ENCODE measurements around the gene HOXA13.

Gene HOXA13

DNA sequence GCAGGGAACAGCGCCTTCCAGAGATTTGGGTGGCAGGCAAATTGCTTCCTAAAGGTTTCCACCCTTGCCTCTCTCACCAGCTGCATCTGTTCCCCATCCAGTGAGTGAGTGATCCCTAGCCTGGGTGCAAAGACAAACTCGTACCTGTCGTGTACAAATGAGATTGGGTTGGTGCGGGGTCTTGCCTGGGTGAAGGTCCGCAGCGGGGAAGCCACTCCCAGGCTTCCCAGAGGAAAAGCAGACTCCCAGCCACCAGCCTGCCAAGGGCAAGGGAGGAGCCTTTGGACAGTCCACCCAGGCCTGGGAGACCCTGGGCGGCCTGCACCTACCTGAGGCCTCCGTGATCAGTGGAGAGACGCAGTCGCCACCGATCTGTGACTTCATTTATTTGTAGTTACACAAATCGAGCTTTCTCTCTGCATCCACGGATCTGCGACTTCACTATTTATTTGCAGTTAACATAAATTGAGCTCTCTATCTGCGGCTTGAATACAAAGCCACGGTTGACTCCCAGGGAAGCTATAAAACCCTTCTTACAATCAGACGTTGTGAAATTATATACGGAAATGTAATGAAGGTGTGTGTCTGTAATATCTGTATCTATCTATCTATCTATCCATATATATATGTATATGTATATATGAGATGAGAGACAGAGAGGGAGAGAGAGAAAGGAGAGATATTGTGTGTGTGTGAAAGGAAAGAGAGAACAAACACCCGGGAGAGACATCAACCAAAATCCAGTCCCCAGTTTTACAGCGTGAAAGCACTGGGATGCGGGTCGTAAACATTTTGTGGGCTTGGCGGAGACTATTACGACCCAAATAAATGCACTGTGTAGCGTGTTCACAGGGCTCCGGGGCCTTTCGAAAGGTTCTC, 40.4 kb downstream of the HOXA13 start:
- DNase-seq (ENCODE audit: low spot score), result no peak

DNA sequence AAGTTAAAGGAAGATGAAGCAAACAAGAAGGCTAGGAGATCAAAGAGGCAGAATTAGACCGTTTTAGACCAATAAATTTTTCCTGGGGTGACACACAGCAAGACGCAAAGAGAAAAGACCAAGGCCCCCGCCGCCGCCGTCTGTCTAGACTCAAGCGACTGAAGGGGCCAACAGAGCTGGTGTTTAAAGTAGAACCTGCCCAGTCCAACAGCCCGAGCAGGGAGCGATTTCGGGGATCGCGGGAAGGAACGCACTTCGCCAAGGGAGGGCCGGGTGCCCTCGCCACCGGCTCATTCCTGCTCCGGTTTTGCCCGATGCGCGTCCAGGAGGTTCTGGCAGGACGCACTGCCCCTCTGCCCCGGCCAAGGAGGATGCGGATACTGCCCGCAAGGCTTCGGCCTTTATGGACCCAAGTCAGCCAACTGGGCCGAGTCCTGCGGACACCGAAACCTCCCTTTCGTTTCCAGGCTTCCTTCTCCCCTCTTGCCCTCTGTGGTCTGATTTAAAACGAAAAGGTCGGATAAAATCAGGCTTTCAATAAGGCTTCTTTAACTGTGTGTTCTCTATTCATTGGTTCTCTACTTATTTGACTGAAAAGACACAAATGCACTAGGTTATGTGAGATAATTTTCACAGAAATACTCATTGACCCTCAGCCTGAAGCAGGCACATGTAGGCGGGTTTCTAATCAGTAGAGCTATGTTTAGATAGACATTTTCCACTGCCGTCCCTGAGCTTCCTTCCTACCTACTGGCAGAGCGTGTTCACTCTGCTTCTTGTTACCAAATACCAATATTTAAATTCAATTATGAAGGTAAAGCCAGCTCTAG, 41.2 kb downstream of the HOXA13 start:
- DNase-seq (ENCODE audit: low spot score), result no peak

DNA sequence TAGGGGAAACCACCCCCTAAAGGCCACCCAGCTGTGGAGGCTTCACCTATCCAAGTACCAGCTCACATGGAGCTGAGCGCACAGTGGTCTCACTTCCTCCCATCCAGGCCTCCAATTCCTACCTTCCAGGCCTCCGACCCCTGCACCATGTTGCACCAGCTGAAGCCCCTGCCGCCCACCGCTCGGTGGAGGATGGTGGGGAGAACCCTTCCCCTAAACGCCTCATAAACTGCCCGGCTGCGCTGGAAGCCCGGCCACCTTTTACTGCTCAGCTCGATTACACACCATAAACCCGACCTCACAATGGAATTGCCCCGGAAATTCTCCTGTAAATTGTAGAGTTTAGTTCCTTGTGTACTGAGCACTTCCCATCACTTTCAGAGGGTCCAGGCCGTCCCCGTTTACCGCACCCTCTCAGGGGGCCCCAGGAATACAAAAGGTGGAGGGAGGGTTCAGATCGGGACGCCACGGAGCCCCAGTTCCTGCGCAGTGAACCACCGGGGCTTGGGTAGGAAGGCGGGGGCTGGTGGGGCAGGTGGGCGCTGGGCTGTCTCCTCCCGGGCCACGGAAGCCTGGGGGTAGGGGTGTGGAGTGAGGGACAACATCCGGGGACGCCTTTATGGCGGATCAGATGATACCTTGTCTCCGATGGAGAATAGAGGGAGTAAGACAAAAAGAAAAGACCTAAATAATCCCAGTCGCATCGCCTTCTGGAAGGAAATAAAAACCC, 42.0 kb downstream of the HOXA13 start:
- DNase-seq (ENCODE audit: low spot score), result no peak

DNA sequence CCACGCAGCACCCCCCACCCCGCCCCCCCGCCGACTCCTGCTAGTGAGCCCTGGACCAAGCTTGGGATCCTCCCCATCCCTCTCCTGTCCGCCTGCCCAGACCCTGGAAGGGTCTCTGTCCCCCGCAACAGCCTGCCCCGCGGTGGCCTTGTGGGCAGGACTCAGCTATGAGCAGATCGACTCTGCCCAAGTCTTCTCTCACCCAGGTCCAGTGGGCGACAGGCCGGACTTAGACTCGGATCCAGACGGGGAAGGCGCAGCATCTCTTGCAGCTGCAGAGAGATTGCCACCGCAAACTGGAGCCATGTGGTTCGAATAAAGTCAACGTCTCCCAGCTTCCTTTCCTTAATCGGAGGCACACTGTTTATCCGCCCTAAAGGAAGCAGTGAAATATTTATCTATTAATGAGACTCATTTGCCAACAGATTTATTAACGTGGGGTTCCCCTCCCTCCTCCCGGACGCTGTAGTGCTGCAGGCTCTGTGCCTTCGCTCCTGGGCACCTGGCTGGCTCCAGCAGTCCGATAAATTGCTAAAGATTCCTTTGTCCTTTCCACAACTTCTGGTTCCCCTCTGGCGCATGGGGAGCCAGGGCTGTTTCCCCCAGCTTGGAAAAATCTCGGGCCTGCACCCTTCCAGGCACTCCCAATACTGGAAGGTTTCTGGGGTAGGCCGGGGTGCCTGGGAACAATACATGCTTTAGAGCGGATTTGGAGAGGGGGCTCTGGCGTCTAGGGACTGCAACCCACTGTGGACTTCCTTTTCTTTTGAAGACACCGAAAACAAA, 42.8 kb downstream of the HOXA13 start:
- DNase-seq (ENCODE audit: low spot score), result no peak

DNA sequence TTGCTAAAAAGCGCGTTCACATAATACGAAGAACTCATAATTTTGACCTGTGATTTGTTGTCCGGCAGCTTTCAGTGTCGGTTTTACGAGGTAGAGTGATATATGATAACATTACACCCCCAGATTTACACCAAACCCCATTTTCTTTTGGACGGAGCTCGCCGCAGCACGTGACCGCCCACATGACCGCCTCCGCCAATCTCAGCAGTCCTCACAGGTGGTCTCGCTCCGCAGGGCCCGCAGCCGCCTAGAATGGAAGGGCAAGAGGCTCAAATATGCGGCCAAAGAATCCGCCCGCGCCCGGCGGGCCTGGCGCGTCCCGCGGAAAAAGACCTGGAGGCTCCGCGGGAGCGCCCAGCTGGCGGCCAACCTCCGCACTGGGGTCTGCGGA, 43.4 kb downstream of the HOXA13 start, which contains the start of gene HOXA7:
HOXA7 (minus strand) TSS at position 168 of the 391 bp plus-strand sequence; CDS start at position 38, 130 bp downstream.
- DNase-seq (ENCODE audit: low spot score), result peak; percentile 90

DNA sequence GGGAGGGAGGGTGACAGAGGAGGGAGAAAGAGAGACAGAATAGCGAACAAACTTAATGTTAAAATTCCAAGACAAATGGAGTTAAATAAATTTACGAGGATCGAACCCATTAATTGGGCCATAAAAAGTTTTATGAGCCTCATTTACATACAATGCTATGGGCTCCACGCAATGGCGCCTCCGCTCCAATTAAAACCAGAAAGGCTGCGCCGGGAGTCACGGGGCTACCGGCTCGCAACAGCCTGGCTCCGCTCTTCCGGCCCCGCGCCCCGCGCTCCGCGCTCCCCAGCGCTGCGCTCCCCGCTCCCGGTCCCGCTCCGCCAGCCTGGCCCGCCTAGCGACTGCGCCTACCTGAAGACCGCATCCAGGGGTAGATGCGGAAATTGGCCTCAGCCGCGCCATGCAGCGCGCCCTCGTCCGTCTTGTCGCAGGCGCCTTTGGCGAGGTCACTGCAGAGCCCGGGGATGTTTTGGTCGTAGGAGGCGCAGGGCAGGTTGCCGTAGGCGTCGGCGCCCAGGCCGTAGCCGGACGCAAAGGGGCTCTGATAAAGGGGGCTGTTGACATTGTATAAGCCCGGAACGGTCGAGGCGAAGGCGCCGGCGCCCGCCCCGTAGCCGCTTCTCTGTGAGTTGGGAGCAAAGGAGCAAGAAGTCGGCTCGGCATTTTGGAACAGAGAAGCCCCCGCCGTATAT, 43.9 kb downstream of the HOXA13 start:
- DNase-seq (ENCODE audit: low spot score), result peak; percentile 63

DNA sequence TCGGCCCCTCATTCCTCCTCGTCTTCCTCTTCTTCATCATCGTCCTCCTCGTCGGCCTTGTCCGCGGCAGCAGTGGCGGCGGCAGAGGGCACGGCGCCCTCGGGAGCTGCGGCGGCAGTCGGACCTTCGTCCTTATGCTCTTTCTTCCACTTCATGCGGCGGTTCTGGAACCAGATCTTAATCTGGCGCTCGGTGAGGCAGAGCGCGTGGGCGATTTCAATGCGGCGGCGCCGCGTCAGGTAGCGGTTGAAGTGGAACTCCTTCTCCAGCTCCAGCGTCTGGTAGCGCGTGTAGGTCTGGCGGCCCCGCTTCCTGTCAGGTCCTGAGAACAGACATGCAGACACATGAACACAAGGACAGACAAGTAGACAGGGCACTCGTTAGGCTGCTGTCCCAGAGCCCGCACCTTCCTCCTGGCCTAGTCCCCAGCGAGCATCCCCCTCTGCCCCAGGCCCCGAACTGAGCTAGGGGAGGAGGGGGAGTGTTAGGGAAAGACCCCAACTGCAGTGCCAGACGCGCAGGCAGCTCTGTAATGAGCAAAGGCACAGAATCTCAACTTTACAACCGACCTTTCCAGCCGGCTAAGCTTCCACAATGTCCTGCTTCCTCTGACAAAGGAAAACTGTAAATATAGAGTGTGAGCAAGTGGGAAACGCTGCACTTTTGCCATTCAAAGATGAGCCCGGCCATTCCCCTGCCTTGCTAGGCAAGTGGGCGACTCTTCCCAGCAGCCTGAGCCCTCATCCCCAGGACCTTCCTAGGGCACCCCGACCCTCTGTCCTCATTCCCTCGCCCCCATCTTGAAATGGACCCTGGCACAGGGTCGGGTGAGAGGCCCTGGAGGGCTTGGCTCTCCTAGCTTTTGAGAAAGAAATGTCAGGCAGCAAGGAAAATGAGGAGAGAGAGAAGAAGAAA, 44.7 kb downstream of the HOXA13 start:
- no peak for DNase-seq (ENCODE audit: low spot score)

DNA sequence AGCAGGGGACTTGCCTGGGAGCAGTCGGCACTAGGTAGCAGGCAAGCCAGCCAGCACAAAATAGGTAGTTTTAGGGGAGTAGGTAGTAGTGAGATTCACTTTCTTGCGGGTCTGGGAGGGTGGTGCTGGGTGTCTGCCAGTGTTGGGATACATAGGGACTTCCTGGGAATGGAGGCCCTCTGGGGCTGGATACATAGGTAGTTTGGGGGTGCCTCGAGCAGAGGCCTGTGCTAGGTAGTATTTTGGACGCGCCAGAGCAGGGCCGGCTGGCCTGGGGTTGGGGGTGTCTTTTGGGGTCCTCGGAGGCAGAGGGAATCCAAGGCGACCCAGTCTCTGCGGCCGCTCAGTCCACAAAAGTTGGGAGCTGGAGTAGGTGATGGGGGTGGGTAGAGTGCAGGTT, 45.5 kb downstream of the HOXA13 start:
- no peak for DNase-seq (ENCODE audit: low spot score)

DNA sequence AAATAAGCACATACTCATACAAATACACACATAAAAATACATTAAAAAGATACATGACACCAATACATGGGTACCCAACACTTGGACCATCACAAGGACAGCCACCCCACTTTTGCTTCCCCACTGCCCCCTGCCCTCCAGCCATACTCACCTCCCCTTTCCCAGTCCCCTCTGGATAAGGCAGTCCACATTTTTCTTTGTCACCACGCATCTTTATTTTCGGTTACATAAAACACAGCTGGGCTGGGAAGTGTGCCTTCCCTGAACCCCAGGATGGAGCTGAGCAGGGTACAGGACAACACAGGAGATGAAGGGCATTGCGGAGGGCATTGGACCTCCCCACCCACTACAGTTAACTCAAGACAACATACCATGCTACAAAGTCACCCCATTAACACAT, 46.4 kb downstream of the HOXA13 start:
- DNase-seq (ENCODE audit: low spot score), result no peak

DNA sequence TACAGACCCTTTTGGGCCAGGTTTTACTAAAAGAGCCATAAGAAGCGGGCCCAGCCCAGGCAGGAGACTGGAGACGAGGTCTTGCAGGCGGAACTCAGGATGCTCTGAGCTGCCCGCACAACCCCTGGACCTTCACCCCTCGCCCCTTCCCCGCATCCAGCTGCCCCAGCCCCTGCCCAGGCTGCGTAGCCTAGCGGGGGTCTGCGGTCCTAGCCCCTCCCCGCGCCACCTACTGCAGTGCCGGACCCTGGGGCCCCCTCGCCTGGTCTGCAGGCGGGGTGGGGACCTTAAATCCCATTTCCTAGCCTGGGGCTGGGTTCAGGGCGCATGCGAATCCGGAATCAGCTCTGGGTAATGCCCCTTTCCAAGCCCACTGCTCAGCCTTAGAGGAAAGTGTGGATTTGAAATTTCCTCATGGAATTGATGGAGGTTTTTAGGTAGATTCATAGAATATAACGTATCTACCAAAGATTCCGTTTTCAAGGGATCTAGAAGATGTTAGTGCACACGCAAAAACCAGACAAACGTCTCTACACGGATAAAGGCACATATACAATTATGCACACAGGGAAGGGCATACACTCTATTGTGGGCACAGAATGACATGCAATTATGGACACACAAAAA, 47.0 kb downstream of the HOXA13 start:
- no peak for DNase-seq (ENCODE audit: low spot score)

DNA sequence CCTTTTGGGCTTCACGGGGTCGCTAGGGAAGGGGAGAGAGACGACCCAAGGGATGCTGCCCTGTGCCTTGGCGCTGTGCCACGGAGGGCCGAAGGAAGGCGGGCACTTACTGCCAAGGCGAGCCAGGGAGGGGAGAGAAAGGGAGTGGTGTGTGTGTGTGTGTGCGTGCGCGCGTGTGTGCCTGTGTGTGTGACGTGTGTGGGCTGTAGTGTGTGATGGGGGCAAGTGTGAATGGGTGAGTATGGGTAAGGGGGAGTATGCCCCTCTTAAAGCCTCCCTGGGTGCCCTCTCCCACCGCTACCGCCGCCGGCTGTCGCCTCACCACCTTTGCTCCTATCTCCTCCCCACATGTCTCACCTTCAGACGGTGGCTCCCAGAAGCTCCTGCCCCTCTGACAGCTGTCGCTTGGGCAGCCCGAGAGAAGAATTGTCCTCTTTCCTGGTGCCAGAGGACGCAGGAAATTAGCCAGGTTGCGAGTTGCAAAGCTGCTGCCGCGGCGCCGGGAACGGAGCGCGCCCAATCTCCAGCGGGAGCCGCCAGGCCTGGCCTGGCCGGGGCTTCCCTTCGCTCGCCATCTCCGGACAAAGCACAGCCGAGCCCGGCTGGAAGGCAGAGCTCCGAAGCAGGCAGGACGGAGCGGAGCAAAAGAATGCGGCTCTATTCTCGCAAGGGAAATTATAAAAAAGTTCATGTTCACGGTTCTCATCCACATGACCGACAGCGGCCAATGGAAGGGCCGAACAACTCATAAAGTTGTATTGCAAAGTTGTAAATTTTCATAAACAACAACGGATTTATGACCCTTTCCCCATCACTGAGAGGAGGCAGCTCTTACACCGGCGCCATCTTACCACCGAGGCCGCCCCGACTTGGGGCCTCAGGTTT, 47.7 kb downstream of the HOXA13 start, which contains the start of gene HOXA3:
HOXA3 (minus strand) TSS at position 653 of the 885 bp plus-strand sequence. CDS start 41,943 bp downstream, outside the sequence.
- peak; percentile 69 for DNase-seq (ENCODE audit: low spot score)

DNA sequence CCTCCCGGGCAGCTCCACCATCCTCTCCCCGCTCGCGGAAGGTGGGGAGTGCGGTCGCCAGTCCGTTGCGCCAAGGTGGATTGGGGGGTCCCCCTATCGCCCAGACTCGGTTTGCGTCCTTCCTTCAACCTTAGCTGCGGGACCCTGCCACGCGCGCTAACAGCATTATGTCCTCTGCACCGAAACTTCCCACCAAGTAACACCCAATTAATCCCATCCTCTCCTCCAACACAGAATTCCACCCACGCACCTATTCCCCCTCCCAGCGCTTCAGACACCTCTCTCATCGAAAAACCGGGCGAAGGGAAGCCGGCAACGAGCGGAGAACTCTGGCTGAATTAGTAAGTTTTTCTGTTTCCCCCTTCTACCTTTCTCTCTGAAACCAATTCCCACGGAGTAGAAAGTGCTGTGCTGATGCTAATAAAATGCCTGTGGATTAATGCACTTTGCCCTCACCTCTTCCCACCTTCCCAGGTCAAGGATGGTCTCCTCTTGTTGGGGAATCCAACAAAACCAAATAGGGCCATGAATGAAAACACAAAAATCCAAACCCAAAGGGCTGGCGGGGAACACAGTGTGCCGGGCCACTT, 48.5 kb downstream of the HOXA13 start:
- DNase-seq (ENCODE audit: low spot score), result no peak

DNA sequence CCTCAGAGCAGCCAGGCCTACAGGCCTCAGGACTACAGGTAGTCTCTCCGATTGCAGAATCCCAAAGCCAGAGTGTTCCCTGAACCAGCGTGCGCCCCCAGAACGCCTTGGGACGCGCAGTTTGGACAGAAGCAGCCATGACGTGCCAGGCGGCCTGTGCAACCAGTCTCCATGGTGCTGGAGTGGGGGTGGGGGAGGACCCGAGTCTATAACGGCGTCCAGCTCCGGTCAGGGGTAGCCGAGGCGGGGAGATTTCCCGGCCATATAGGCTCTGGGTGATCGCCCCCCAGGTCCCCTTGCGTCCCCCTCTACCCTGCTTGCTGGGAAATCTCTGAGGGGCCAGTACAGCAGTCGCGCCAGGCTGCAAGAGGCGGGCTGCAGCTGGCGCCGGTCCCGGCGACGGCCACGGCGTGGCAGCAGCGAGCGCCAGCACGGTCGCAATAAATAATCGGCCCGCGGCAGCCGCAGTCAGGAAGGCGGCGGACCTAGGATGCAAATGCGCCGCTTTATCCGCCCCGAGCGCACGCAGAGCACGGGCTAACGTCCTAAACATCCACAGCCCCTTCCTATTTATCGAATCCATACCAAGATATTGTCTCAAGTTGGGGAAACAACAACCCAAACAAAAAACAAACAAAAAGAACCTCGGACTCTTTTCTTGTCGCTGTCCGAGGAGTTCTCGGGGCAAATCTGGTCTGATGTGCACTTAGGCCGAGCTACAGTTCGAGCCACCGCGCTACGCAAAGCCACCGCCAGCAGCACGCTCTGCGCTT, 49.1 kb downstream of the HOXA13 start:
- peak; percentile 92 for DNase-seq (ENCODE audit: low spot score)

DNA sequence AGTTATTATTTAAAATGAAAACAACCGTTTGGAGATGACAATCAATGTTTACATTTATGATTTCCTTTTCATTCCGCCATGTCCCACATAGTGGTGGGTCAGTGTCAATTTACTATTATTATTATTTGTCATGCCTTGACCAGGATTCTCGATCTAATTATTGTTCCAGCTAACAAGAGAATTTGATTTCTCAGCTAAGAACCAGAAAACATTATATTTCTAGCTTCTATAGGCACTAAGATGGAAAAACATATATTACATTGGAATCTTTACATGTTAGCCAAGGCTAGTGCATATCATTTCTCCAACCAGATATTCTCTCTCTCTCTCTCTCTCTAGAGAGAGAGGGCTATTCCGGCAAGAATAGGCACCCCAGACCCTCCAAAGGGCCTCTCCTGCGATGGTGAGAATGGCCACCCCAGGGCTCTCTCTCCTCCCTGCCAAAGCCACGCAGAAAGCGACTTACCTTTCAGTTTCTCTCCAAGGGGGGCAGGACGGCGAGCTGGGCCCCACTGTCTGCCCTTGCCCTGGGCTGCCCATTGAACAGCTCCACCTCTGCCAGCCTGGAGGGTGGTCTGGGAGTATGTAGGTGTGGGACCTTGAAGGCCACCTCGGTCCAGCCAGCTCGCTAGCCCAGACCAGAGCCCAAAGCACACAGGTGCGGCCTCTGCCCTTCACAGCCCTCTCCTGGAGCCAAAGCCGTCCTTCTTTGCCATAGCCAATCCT, 49.9 kb downstream of the HOXA13 start:
- DNase-seq (ENCODE audit: low spot score), result no peak

DNA sequence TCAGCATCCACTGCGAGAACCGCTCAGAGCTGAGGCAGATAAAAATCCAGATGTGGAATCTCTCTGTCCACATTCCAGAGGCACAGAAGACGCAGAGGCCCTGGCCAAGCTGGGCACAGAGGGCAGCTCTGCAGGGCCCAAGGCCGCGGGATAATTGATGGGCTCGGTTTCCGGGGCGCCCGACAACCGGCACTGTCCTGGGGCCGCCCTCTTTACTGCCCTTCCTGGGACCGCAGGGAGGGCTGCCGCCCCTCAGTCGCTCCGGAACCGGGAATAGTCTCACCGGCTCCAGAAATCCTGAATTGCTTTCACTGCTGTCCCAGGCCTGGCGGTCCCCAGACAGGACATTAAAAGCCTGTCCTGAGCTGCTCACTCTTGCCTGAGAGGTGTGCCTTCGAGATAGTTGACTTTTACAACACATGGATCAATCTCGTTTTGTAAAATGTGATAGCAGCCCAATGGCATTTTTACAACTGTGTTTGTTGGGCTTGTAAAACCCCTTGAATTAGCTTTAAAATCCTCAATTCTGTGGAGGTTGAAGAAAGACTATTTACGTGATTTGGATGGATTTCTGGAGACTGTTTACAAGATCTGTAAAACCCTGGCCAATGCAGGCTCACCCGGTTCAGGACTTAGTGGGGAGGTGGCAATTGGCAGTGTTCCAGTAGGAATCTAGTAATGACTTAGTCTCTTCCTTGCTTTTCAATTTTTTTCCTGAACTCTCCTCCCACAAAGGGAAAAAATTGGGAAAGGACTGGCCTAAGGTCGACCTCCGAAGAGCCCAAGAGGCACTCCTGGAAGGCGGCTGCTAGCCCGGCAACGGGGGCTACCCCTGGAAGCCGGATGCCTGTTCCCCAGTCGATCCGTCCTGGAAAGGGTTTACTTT, 50.9 kb downstream of the HOXA13 start:
- peak; percentile 52 for DNase-seq (ENCODE audit: low spot score)
